HEK293 (cell line): Measurements from ENCODE around the gene DIP2B.

Experiments used
- KLF9 ChIP-seq: fragments of 450-650 bp; formaldehyde crosslinking; IDR thresholded peaks from 2 replicates; pipeline ENCODE4 v1.5.1; 2016; ENCODE audit warnings: missing biosample characterization, missing genetic modification characterization, low read depth
- ZNF121 ChIP-seq: fragments of 450-650 bp; formaldehyde crosslinking; IDR thresholded peaks from 2 replicates; pipeline ENCODE4 v1.5.1; 2016; ENCODE audit warnings: missing biosample characterization, missing genetic modification characterization
- ZNF140 ChIP-seq: fragments of 450-650 bp; formaldehyde crosslinking; IDR thresholded peaks from 2 replicates; pipeline ENCODE4 v1.5.1; 2016; ENCODE audit warnings: missing biosample characterization, missing genetic modification characterization
- ZNF184 ChIP-seq: fragments of 450-650 bp; IDR thresholded peaks from 2 replicates; pipeline ENCODE4 v1.5.1; 2018; ENCODE audit warnings: missing biosample characterization, mild to moderate bottlenecking, missing genetic modification characterization
- ZNF514 ChIP-seq: fragments of 450-650 bp; formaldehyde crosslinking; IDR thresholded peaks from 2 replicates; pipeline ENCODE4 v1.5.1; 2016; ENCODE audit warnings: missing biosample characterization, missing genetic modification characterization
- ZNF596 ChIP-seq: fragments of 450-650 bp; IDR thresholded peaks from 2 replicates; pipeline ENCODE4 v1.5.0; 2018; ENCODE audit warnings: missing biosample characterization, mild to moderate bottlenecking, missing genetic modification characterization, moderate library complexity
- ZNF629 ChIP-seq: fragments of 450-650 bp; formaldehyde crosslinking; IDR thresholded peaks from 2 replicates; pipeline ENCODE4 v1.5.1; 2017; ENCODE audit warnings: missing biosample characterization, missing genetic modification characterization
- TF ChIP-seq, protein P1 (sequence below): fragments of 450-650 bp; formaldehyde crosslinking; IDR thresholded peaks from 2 replicates; pipeline ENCODE4 v1.5.1; 2016; ENCODE audit warnings: missing biosample characterization, missing genetic modification characterization
- TF ChIP-seq, protein P2 (sequence below): fragments of 450-650 bp; IDR thresholded peaks from 2 replicates; pipeline ENCODE4 v1.5.1; 2018; ENCODE audit warnings: missing biosample characterization, mild to moderate bottlenecking, missing genetic modification characterization
- TF ChIP-seq, protein P3 (sequence below): fragments of 450-650 bp; formaldehyde crosslinking; IDR thresholded peaks from 2 replicates; pipeline ENCODE4 v1.5.1; 2016; ENCODE audit warnings: missing biosample characterization, missing genetic modification characterization, low read depth
- TF ChIP-seq, protein P4 (sequence below): fragments of 450-650 bp; formaldehyde crosslinking; optimal IDR thresholded peaks from 2 replicates; pipeline ENCODE3; 2016; ENCODE audit warnings: missing biosample characterization, mild to moderate bottlenecking, missing genetic modification characterization

DNA sequence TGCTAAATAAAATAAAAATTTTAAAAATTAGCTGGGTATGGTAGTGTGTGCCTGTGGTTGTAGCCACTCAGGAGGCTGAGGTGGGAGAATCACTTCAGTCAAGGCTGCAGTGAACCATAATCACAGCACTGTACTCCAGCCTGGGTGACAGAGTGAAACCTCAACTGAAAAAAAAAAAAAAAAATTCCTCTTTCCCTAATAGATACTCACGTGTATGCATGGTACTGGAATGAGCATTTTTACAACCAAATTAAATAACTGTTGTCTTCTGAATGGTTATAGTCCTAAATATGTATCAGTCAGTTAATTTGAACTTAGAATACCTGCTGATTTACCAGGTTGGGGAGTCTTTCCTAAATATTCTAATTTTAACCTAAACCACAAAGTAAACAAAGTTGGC is 160.8 kb downstream of the DIP2B start:
- no peak for TF ChIP-seq ZNF140 (tag by site-specific recombination)
- TF ChIP-seq, protein P1, sequence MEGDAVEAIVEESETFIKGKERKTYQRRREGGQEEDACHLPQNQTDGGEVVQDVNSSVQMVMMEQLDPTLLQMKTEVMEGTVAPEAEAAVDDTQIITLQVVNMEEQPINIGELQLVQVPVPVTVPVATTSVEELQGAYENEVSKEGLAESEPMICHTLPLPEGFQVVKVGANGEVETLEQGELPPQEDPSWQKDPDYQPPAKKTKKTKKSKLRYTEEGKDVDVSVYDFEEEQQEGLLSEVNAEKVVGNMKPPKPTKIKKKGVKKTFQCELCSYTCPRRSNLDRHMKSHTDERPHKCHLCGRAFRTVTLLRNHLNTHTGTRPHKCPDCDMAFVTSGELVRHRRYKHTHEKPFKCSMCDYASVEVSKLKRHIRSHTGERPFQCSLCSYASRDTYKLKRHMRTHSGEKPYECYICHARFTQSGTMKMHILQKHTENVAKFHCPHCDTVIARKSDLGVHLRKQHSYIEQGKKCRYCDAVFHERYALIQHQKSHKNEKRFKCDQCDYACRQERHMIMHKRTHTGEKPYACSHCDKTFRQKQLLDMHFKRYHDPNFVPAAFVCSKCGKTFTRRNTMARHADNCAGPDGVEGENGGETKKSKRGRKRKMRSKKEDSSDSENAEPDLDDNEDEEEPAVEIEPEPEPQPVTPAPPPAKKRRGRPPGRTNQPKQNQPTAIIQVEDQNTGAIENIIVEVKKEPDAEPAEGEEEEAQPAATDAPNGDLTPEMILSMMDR (tag by site-specific recombination): no peak
- TF ChIP-seq KLF9 (tag by site-specific recombination): no peak
- TF ChIP-seq, protein P2, sequence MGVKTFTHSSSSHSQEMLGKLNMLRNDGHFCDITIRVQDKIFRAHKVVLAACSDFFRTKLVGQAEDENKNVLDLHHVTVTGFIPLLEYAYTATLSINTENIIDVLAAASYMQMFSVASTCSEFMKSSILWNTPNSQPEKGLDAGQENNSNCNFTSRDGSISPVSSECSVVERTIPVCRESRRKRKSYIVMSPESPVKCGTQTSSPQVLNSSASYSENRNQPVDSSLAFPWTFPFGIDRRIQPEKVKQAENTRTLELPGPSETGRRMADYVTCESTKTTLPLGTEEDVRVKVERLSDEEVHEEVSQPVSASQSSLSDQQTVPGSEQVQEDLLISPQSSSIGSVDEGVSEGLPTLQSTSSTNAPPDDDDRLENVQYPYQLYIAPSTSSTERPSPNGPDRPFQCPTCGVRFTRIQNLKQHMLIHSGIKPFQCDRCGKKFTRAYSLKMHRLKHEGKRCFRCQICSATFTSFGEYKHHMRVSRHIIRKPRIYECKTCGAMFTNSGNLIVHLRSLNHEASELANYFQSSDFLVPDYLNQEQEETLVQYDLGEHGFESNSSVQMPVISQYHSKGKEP (tag by site-specific recombination): no peak
- TF ChIP-seq ZNF514: no peak
- TF ChIP-seq ZNF121: no peak
- no peak for TF ChIP-seq ZNF629
- TF ChIP-seq ZNF184 (tag by site-specific recombination): no peak
- TF ChIP-seq, protein P3, sequence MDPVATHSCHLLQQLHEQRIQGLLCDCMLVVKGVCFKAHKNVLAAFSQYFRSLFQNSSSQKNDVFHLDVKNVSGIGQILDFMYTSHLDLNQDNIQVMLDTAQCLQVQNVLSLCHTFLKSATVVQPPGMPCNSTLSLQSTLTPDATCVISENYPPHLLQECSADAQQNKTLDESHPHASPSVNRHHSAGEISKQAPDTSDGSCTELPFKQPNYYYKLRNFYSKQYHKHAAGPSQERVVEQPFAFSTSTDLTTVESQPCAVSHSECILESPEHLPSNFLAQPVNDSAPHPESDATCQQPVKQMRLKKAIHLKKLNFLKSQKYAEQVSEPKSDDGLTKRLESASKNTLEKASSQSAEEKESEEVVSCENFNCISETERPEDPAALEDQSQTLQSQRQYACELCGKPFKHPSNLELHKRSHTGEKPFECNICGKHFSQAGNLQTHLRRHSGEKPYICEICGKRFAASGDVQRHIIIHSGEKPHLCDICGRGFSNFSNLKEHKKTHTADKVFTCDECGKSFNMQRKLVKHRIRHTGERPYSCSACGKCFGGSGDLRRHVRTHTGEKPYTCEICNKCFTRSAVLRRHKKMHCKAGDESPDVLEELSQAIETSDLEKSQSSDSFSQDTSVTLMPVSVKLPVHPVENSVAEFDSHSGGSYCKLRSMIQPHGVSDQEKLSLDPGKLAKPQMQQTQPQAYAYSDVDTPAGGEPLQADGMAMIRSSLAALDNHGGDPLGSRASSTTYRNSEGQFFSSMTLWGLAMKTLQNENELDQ (tag by site-specific recombination): no peak
- TF ChIP-seq, protein P4, sequence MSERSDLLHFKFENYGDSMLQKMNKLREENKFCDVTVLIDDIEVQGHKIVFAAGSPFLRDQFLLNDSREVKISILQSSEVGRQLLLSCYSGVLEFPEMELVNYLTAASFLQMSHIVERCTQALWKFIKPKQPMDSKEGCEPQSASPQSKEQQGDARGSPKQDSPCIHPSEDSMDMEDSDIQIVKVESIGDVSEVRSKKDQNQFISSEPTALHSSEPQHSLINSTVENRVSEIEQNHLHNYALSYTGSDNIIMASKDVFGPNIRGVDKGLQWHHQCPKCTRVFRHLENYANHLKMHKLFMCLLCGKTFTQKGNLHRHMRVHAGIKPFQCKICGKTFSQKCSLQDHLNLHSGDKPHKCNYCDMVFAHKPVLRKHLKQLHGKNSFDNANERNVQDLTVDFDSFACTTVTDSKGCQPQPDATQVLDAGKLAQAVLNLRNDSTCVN (tag by site-specific recombination): no peak
- TF ChIP-seq ZNF596 (tag by site-specific recombination): no peak
